OCI-LY3 (cell line): Measurements from ENCODE around the gene TCF7.

Experiments
- EZH2phosphoT487 ChIP-seq: fragments of 200-600 bp; shearing (Covaris generic); IDR thresholded peaks from 2 replicates; pipeline ENCODE4 v1.6.1; 2018; ENCODE audit warnings: antibody characterized with exemption, mixed run types, low read depth
- TF ChIP-seq, protein P1 (sequence below): fragments of 200-600, 300-600 bp; sonication (generic); IDR thresholded peaks from 2 replicates; pipeline ENCODE4 v1.5.1; 2014; ENCODE audit warnings: antibody characterized with exemption, low read length, low read depth

DNA sequence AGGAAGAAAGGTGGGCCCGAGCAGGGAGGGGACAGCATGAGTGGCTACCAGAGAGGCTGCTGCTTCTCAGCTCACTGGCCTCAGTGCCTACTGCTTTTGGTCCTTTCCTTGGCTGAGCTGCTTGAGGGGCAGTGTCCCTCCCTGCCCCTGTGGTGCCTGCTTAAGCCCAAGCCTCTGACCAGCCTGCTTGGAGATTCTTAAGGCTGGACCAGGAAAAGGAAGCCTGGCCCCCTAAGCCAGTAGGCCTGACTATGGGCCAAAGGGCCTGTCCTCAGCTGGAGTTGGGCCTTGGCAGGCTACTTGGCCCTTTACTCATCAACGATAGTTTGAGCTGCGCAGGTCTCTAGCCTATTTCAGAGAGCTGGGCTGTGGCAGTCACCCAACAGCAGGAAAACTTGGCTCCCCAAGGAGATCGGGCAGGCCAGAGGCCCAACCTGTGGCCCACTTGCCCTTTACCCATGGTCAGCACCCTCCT is 24.9 kb downstream of the TCF7 start:
- TF ChIP-seq, protein P1, sequence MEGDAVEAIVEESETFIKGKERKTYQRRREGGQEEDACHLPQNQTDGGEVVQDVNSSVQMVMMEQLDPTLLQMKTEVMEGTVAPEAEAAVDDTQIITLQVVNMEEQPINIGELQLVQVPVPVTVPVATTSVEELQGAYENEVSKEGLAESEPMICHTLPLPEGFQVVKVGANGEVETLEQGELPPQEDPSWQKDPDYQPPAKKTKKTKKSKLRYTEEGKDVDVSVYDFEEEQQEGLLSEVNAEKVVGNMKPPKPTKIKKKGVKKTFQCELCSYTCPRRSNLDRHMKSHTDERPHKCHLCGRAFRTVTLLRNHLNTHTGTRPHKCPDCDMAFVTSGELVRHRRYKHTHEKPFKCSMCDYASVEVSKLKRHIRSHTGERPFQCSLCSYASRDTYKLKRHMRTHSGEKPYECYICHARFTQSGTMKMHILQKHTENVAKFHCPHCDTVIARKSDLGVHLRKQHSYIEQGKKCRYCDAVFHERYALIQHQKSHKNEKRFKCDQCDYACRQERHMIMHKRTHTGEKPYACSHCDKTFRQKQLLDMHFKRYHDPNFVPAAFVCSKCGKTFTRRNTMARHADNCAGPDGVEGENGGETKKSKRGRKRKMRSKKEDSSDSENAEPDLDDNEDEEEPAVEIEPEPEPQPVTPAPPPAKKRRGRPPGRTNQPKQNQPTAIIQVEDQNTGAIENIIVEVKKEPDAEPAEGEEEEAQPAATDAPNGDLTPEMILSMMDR, result no peak
- TF ChIP-seq EZH2phosphoT487, result no peak
